ENCODE measurements around the gene RBM12. TPM values are rescaled to one million over a fixed set of nuclear protein-coding genes. Genes with fewer than 3 reads are reported as not detected.

RBM12 gene
- total RNA-seq, 2 experiments from 2014 or later: 91.7 to 95.2 TPM

GRCh38 chr20:35654415-35654814, 10.3 kb downstream of the RBM12 start:
- no peaks in the 10 kb centered on the region for H3K27me3 ChIP-seq (ENCODE audit: control insufficient read depth in 1 of 2, insufficient read depth in 2 of 2, low read length in 2 of 2)
- Mint-ChIP-seq H3K36me3 (ENCODE audit: low read depth) (peaks cover 42% of the 10 kb centered on the region), H3K4me1 (ENCODE audit: low read depth) (peaks cover 56% of the 10 kb centered on the region), H3K27ac (no peak overlapping the region), H3K27me3 (no peaks in the 10 kb centered on the region), H3K9me3 (no peaks in the 10 kb centered on the region), H3K4me3 (no peak overlapping the region)
- ChIA-PET CTCF (interaction anchor here (1.2 to 1.5 kb wide), 2 partner anchors 35 to 53 kb away, joined by 3 to 5 read pairs; no protein-coding TSS in a partner anchor), POLR2A (interaction anchor here (2.6 kb wide), 1 partner anchor 10 kb away, joined by 15 read pairs; the partner anchor contains the start of genes CPNE1 and RBM12)
- H3K4me1 ChIP-seq (ENCODE audit: insufficient read depth, low read length): peaks cover 28% of the 10 kb centered on the region
- intact Hi-C loops (cut with DNase I, micrococcal nuclease): no loop called here
- ATAC-seq (ENCODE audit: poor library complexity): no peak
- no peak for TF ChIP-seq CTCF (IDR thresholded peaks at IDR 0.05)
- no peaks in the 10 kb centered on the region for H3K9me3 ChIP-seq (ENCODE audit: control insufficient read depth in 1 of 2, insufficient read depth in 1 of 2, low read length in 2 of 2)
- no peak overlapping the region for H3K27ac ChIP-seq (ENCODE audit: low read depth in 1 of 2, low read length in 2 of 2)
- DNase-seq: no peak
- H3K4me3 ChIP-seq (ENCODE audit: low read length): no peak overlapping the region
- H3K36me3 ChIP-seq (ENCODE audit: insufficient read depth, low read length): peaks cover 47% of the 10 kb centered on the region

- ATAC-seq (ENCODE audit: poor library complexity) (no peak), DNase-seq (no peak)
- peaks cover 45% of the 10 kb centered on the region for H3K36me3 Mint-ChIP-seq (ENCODE audit: low read depth)
- H3K9me3 Mint-ChIP-seq: no peaks in the 10 kb centered on the region
- CTCF ChIA-PET: interaction anchor here (1.2 to 1.5 kb wide), 2 partner anchors 35 to 52 kb away, joined by 3 to 5 read pairs; no protein-coding TSS in a partner anchor
- H3K27ac ChIP-seq (ENCODE audit: low read depth in 1 of 2, low read length in 2 of 2): no peak overlapping the region
- no peaks in the 10 kb centered on the region for H3K27me3 ChIP-seq (ENCODE audit: control insufficient read depth in 1 of 2, insufficient read depth in 2 of 2, low read length in 2 of 2)
- POLR2A ChIA-PET: interaction anchor here (2.6 kb wide), 1 partner anchor 10 kb away, joined by 15 read pairs; the partner anchor contains the start of genes CPNE1 and RBM12
- H3K9me3 ChIP-seq (ENCODE audit: control insufficient read depth in 1 of 2, insufficient read depth in 1 of 2, low read length in 2 of 2): no peaks in the 10 kb centered on the region
- H3K27me3 Mint-ChIP-seq: no peaks in the 10 kb centered on the region
- no peak overlapping the region for H3K4me3 ChIP-seq (ENCODE audit: low read length)
- no peak for TF ChIP-seq CTCF (IDR thresholded peaks at IDR 0.05)
- H3K4me3 Mint-ChIP-seq: no peak overlapping the region
- H3K4me1 Mint-ChIP-seq (ENCODE audit: low read depth): peaks cover 56% of the 10 kb centered on the region
- peaks cover 28% of the 10 kb centered on the region for H3K4me1 ChIP-seq (ENCODE audit: insufficient read depth, low read length)
- H3K27ac Mint-ChIP-seq: no peak overlapping the region
- intact Hi-C loops (cut with DNase I, micrococcal nuclease): no loop called here
- peaks cover 47% of the 10 kb centered on the region for H3K36me3 ChIP-seq (ENCODE audit: insufficient read depth, low read length)
These were observed 10.8 kb downstream of the RBM12 start for GRCh38 chr20:35653893-35654292.

GRCh38 chr20:35653430-35653734, 11.3 kb downstream of the RBM12 start:
- Mint-ChIP-seq H3K4me3 (no peak overlapping the region), H3K9me3 (no peaks in the 10 kb centered on the region), H3K27me3 (no peaks in the 10 kb centered on the region), H3K27ac (no peak overlapping the region), H3K4me1 (ENCODE audit: low read depth) (peaks cover 58% of the 10 kb centered on the region), H3K36me3 (ENCODE audit: low read depth) (peaks cover 45% of the 10 kb centered on the region)
- H3K9me3 ChIP-seq (ENCODE audit: control insufficient read depth in 1 of 2, insufficient read depth in 1 of 2, low read length in 2 of 2): no peaks in the 10 kb centered on the region
- ChIA-PET POLR2A (interaction anchor here (2.6 kb wide), 1 partner anchor 11 kb away, joined by 15 read pairs; the partner anchor contains the start of genes CPNE1 and RBM12), CTCF (interaction anchor here (1.2 to 1.5 kb wide), 2 partner anchors 34 to 52 kb away, joined by 3 to 5 read pairs; no protein-coding TSS in a partner anchor)
- no peak overlapping the region for H3K27ac ChIP-seq (ENCODE audit: low read depth in 1 of 2, low read length in 2 of 2)
- no peaks in the 10 kb centered on the region for H3K27me3 ChIP-seq (ENCODE audit: control insufficient read depth in 1 of 2, insufficient read depth in 2 of 2, low read length in 2 of 2)
- H3K36me3 ChIP-seq (ENCODE audit: insufficient read depth, low read length): peaks cover 47% of the 10 kb centered on the region
- TF ChIP-seq CTCF (IDR thresholded peaks at IDR 0.05): no peak
- intact Hi-C loops (cut with DNase I, micrococcal nuclease): no loop called here
- H3K4me3 ChIP-seq (ENCODE audit: low read length): no peak overlapping the region
- H3K4me1 ChIP-seq (ENCODE audit: insufficient read depth, low read length): peaks cover 24% of the 10 kb centered on the region
- DNase-seq: no peak
- ATAC-seq (ENCODE audit: poor library complexity): no peak
